DLD1 (cell line): ENCODE measurements around the gene TANGO6.
"Not testable (repeated sequence)": the region's sequence is repeated elsewhere in the genome, so short reads cannot be mapped to it uniquely, and the experiment has no call there.

Experiments used
- in situ Hi-C: cut with HindIII; loops from 2 replicates; pipeline ENCODE4 v1.10.0; 2017; ENCODE audit warnings: low sequenced_read_pairs

The TANGO6 gene

GRCh38 chr16:68951991-68952877, 108.9 kb downstream of the TANGO6 start:
- in situ Hi-C loops = no loop called here

GRCh38 chr16:68954911-68955635, 111.7 kb downstream of the TANGO6 start:
- in situ Hi-C loops = no loop called here

DNA sequence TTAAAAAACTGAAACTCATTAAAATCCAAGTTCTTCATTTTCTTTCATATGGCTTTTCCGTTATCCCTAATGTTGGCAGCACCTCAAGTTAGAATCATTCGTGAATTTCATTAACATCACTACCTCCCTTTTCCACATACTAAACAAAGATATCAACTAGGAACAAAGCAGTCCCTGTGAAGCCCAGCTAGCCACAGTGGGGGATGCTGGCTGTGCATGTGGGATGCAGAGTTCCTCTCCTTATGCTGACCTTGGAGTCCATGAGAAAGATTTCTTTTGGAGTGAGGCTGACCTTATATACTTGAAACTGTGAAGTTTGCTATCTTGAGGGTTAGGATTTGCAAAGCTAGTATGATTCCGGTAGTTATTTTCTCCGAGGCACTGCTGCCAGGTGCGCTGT, 117.6 kb downstream of the TANGO6 start:
- in situ Hi-C loops = no loop called here

- in situ Hi-C loops = no loop called here
Measured at GRCh38 chr16:68961778-68962402, 118.6 kb downstream of the TANGO6 start.

DNA sequence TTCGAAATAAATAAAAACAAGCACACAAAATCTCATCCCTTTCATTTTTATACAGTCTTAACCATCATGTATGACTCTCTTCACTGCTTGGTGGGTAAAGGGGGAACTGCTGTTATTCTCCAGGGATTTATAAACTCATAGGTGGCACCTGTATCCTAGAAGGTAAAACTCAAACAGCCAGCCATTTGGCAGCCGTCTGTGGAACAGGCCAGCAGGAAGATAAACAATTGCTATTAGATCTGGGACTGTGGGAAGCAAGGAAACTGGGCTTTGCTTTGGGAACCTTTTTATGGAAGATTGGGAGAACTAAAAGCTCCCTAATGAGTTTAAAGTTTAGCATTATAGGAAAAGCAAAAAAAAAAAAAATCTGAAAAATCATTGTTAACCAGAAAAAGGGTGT, 126.0 kb downstream of the TANGO6 start:
- in situ Hi-C loops = no loop called here

- in situ Hi-C loops = no loop called here
Measured at GRCh38 chr16:68972013-68972412, 128.7 kb downstream of the TANGO6 start.

DNA sequence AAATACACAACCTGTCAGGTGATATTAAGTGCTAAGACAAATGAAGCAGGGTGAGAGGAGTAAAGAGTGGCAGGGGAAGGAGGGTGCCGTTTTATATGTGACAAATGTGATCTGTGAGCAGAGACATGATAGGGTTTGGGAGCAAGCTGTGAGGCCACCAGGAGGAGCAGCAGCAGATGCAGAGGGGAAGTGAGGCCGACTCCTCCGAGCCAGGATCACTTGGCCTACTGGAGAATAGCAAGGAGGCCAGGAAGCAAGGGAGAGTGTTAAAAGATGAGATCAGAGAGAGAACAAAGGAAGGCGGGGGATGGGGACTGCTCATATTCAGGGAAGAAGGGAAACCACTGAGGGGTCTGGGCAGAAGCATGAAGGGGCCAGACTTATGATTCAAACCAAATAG, 129.4 kb downstream of the TANGO6 start:
- in situ Hi-C loops = no loop called here

DNA sequence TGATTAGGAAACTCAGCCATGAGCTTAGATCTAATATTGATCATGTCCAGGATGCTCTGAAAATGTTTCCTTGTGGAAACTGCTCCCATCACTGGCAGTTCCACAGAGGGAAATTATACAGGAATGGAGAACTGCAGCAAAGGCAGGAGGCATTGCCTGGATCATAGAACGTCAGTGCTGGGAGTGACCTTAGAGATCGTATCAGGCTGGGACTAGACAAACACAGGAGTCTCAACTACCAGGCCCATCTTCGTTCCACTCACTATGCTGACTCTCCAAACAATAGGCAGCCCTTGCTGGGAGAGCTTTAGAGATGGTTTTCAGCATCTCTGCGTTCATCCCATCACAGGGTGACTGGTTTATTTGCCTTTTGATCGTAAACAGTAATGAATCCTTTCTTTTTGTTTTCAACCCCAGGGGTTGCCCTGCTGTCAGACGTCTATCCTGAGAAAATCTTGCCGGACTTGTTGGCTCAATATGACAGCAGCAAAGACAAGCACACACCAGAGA, 130.3 kb downstream of the TANGO6 start:
- in situ Hi-C loops = no loop called here

DNA sequence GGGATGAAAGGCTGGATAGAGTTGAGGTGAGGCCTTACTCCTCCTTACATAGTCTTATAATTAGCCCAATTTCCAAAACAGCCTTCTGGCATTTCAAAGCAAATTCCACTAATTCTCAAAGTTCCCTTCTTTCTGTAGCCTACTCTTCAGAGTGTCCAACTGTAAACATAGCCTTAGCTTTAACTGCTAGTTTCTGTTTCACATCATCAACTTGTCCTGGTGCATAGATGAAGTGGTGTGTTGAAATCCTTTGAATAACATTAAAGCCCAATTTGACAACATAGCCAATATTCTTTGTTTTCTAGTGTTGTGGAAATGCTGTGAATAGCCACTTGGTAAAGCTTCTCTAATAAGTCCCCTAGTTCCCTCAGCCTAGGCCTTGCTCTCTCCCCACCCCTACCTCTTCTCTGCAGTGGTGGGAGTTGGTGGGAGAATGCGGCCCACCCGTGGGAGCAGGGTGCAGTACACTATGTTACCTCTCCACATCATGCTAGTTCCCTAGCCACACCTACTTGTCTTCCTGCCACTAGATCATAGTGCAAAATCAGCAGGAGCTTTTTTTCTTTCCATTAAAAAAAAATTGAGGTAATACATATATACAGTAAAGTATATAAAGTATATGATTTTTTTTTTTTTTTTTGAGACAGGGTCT, 135.1 kb downstream of the TANGO6 start:
- in situ Hi-C loops = no loop called here

DNA sequence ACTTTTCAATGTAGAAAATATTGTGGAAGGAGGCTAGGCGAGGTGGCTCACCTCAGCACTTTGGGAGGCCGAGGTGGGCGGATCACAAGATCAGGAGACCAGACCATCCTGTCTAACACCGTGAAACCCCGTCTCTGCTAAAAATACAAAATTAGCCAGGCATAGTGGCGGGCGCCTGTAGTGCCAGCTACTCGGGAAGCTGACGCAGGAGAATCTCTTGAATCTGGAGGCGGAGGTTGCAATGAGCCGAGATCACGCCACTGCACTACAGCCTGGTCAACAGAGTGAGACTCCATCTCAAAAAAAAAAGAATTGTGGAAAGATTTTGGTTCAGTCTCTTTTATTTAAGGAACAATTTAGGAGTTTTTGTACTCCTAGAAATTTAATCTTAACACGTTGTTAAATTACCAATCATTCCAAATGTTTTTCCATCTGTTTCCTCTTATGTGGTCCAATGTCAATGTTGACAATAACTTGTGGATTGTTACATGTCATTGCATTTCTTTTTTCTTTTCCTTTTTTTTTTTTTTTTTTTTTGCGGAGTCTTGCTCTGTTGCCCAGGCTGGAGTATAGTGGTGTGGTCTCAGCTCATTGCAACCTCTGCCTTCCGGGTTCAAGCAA, 137.5 kb downstream of the TANGO6 start:
- in situ Hi-C loops = no loop called here

- in situ Hi-C loops = no loop called here
Measured at GRCh38 chr16:68981971-68982370, 138.6 kb downstream of the TANGO6 start.

- in situ Hi-C loops = no loop called here
Measured at GRCh38 chr16:68984467-68984866, 141.1 kb downstream of the TANGO6 start.

DNA sequence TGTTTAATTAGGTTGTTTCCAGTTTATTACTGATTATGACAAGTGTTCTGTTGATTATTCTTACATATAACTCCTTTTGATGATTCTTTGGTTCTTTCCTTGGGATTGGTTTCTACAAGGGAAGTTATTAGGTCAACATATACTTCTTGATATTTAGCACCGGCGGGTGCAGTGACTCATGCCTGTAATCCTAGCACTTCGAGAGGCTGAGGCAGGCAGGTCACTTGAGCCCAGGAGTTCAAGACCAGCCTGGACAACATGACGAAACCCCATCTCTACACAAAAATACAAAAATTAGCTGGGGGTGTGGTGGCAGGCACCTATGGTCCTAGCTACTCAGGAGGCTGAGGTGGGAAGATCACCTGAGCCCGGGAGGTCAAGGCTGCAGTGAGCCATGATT, 141.9 kb downstream of the TANGO6 start:
- in situ Hi-C loops = no loop called here

DNA sequence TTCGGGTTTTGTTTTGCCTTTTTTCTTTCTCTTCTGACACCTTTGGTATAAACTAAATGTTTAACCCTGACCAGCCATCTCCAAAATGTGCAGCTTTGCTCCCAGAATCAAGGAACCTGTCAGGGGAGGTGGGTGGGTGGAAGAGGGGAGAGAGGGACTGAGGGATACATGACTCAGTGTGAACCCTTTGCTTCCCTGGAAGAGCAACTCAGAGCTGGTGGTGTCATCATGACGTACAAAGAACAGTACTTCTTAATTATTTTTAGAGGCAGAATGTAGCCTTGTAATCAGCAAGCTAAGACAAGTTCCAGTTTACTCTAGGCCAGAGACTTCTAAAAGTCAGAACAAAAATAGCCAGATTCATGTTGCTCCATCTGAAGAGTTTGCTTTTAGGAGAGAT, 142.5 kb downstream of the TANGO6 start:
- in situ Hi-C loops = no loop called here

GRCh38 chr16:68987734-68988457, 144.6 kb downstream of the TANGO6 start:
- in situ Hi-C loops = no loop called here

GRCh38 chr16:68990172-68990845, 147.0 kb downstream of the TANGO6 start:
- in situ Hi-C loops = not testable (repeated sequence)

- in situ Hi-C loops = no loop called here
Measured at GRCh38 chr16:68991075-68991474, 147.7 kb downstream of the TANGO6 start.

DNA sequence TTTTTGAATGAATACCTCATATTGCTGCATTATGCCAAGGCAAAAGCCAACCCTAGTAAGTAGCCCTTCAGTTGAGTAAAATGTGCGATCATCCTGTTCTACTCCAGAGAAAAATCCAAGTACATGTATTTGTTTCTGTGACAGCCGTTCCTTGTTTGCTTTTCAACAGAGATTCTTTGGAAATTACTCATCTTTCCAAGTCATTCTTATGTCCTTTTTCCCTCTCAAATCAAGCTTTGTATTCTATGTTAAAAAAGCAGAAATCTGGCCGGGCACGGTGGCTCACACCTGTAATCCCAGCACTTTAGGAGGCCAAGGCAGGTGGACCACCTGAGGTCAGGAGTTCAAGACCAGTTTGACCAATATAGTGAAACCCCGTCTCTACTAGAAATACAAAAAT, 149.2 kb downstream of the TANGO6 start:
- in situ Hi-C loops = no loop called here

- in situ Hi-C loops = no loop called here
Measured at GRCh38 chr16:68993456-68993855, 150.1 kb downstream of the TANGO6 start.
